HG03097 (cell line): Measurements from ENCODE around the gene LYVE1.

Experiments
- ATAC-seq: cut with Tn5 transposase; IDR thresholded peaks from one replicate; pipeline ENCODE4 v1.9.1; 2021; ENCODE audit not compliant: unreplicated experiment, low FRiP score

The LYVE1 gene

GRCh38 chr11:10528121-10528520 lies 40.3 kb downstream of the LYVE1 start:
- no peak for ATAC-seq

GRCh38 chr11:10526974-10527918 lies 41.2 kb downstream of the LYVE1 start:
- ATAC-seq = no peak

DNA sequence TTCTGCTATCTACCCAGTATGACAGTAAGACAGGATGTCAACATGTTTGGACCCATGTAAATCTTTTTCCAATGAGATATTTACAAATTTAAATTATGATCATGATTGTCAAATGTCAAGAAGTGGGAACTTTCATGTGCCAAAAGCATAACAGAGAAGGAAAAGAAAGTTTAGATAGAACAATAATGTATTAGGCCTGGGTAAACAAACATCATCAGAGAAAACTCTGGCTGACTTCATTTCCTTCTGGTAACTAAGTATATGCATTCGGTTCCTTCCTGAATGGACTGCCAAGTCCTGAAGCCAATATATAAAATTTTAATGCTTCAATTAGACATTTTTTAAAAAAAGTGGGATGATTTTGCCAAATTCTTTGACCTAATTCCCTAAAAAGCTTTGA lies 44.0 kb downstream of the LYVE1 start:
- no peak for ATAC-seq

DNA sequence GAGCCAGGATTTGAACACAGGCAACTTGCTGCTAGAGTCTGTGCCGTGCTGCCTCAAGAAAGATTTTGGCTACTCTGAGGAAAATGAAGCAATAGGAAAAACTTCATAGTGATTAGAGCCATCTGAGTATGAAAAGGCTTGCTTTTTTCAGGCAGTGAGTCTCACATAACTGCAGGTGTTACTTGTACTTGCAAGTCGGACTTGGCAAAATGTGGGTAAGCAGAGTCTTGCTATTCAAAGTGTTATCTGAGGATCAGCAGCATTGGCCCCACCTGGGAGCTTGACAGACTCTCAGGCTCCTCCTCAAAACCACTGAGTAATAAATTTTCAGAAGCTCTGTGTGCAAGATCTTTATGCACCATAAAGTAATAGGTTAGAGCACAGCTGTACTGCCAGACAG lies 45.5 kb downstream of the LYVE1 start:
- ATAC-seq = no peak

GRCh38 chr11:10522276-10522675 lies 46.2 kb downstream of the LYVE1 start:
- no peak for ATAC-seq

DNA sequence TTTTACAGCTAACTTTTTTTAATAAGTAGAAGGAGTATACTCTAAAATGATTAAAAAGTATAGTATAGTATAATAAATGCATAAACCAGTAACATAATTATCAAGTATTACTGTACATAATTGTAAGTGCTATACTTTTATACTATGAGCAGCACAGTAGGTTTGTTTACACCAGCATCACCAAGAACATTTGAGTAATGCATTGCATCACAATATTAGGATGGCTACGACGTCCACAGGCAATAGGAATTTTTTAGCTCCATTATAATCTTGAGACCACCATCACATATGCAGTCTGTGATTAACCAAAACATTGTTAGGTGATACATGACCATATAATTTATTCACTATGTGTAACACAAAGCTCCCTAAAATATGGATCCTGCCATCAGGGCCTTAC lies 47.9 kb downstream of the LYVE1 start:
- no peak for ATAC-seq

DNA sequence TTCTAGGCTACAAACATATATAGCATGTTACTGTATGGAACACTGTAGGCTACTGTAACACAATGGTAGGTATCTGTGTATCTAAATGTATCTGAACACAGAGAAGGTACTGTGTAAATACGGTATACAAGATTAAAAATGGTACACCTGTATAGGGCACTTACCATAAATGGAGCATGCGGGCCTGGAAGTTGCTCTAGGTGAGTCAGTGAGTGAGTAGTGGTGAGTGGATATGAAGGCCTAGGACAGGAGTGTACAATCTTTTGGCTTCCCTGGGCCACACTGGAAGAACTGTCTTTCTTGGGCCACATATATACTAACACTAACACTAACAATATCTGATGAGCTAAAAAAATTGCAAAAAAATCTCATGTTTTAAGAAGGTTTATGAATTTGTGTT lies 48.8 kb downstream of the LYVE1 start:
- ATAC-seq = no peak

GRCh38 chr11:10518891-10519290 lies 49.6 kb downstream of the LYVE1 start:
- ATAC-seq = no peak

- ATAC-seq = no peak
Measured at GRCh38 chr11:10518123-10518522, 50.3 kb downstream of the LYVE1 start.

DNA sequence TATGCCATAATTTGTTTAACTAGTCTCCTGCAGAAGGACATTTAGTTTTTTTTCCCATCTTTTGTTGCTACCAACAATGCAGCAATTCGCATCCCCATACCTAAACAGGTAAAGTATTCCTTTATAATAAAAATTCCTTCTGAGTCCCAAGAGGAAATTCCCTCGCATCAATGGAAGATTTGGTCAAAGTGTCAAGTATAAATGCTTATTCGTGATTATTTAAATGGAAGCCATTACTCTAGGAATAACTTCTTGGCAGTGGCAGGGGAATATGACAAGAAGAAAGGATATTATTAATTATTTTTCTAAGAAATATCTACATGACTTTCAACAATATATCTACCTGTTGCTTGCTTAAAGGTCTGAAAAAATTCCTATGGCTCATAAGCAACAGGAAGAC lies 53.0 kb downstream of the LYVE1 start:
- no peak for ATAC-seq

- no peak for ATAC-seq
Measured at GRCh38 chr11:10514709-10515108, 53.8 kb downstream of the LYVE1 start.

DNA sequence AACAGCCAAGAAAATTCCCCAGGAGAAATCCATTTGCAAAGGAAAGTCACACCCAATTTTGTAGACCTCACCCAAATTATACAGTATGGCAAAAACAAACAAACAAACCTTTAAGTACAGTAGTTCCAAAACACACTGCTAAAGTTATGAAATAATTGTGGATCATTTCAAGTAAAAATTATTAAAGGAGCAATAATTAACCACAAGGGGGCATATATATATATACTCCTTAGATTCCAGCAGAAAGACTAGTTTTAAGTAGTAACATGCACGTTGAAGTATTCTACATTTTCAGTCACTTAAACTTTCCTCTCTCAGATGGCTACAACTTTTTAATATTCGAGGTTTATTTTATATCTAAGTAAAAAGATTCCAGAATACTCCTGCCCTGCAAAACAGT lies 54.3 kb downstream of the LYVE1 start:
- no peak for ATAC-seq

GRCh38 chr11:10511181-10511621 lies 57.3 kb downstream of the LYVE1 start:
- no peak for ATAC-seq
